Immature natural killer cell (primary cell): ENCODE results near the gene C3orf80. TPM values are rescaled to one million over a fixed set of nuclear protein-coding genes. Genes with fewer than 3 reads are reported as not detected.
"Not testable (repeated sequence)": the region's sequence is repeated elsewhere in the genome, so short reads cannot be mapped to it uniquely, and the experiment has no call there.

ENCODE experiments used
- DNase-seq, 3 donors: peaks; one replicate each; pipeline ENCODE4 v3.0.0; 2022; ENCODE audit warnings: mixed read lengths in 1 of 3
- H3K27ac Mint-ChIP-seq, 6 donors: one replicate each; pipeline ENCODE4 v1.8.0; 2020; ENCODE audit warnings: mixed read lengths in 6 of 6, mild to moderate bottlenecking in 5 of 6, inconsistent platforms in 4 of 6, moderate library complexity in 3 of 6
- H3K27me3 Mint-ChIP-seq, 3 donors: one replicate each; pipeline ENCODE4 v1.8.0; 2020 to 2021; ENCODE audit warnings: low read depth in 3 of 3, mild to moderate bottlenecking in 3 of 3, mixed read lengths in 3 of 3, moderate library complexity in 3 of 3, inconsistent platforms in 1 of 3
- H3K36me3 Mint-ChIP-seq, 3 donors: one replicate each; pipeline ENCODE4 v1.8.0; 2020; ENCODE audit warnings: mixed read lengths in 3 of 3, inconsistent platforms in 2 of 3, mild to moderate bottlenecking in 2 of 3
- H3K4me1 Mint-ChIP-seq, 2 donors: one replicate each; pipeline ENCODE4 v1.8.0; 2020; ENCODE audit warnings: inconsistent platforms in 2 of 2, mild to moderate bottlenecking in 2 of 2, mixed read lengths in 2 of 2, moderate library complexity in 1 of 2
- H3K4me3 Mint-ChIP-seq, 5 donors: one replicate each; pipeline ENCODE4 v1.8.0; 2020; ENCODE audit warnings: mild to moderate bottlenecking in 5 of 5, mixed read lengths in 5 of 5, inconsistent platforms in 3 of 5, moderate library complexity in 3 of 5
- H3K9me3 Mint-ChIP-seq, 6 donors: one replicate each; pipeline ENCODE4 v1.8.0; 2020; ENCODE audit warnings: mild to moderate bottlenecking in 6 of 6, mixed read lengths in 6 of 6, inconsistent platforms in 4 of 6, moderate library complexity in 3 of 6
- polyA plus RNA-seq, 3 donors: library from polyadenylated mRNA; unstranded; fragments of 300-500 nt; fragmentation: Illumina TruSeq; gene quantifications; one replicate each; pipeline ENCODE4 v1.2.3, GENCODE V29; 2021

Gene C3orf80
- polyA plus RNA-seq, 3 donors from 2014 or later, result not detected

GRCh38 chr3:160226026-160226907, 1.0 kb downstream of the C3orf80 start:
- Mint-ChIP-seq H3K9me3 (no peaks in the 10 kb centered on the region), H3K27me3 (peaks cover 16 to 33% (median 28%) of the 10 kb centered on the region in 3 donors), H3K4me1 (peaks cover 13 to 16% of the 10 kb centered on the region in 2 donors), H3K4me3 (peak overlapping the region; percentile 75 to 89 (median 81)), H3K27ac (peak overlapping the region in 1 of 6 donors; percentile 16), H3K36me3 (no peaks in the 10 kb centered on the region)
- DNase-seq, result peak in 1 of 3 donors; percentile 4

GRCh38 chr3:160227419-160227818, 2.2 kb downstream of the C3orf80 start:
- peaks cover 12 to 24% (median 21%) of the 10 kb centered on the region in 3 donors for H3K27me3 Mint-ChIP-seq
- H3K9me3 Mint-ChIP-seq, result no peaks in the 10 kb centered on the region
- no peaks in the 10 kb centered on the region for H3K36me3 Mint-ChIP-seq
- DNase-seq, result no peak
- no peak overlapping the region for H3K4me3 Mint-ChIP-seq
- no peak overlapping the region for H3K27ac Mint-ChIP-seq
- peaks cover 13 to 16% of the 10 kb centered on the region in 2 donors for H3K4me1 Mint-ChIP-seq

DNA sequence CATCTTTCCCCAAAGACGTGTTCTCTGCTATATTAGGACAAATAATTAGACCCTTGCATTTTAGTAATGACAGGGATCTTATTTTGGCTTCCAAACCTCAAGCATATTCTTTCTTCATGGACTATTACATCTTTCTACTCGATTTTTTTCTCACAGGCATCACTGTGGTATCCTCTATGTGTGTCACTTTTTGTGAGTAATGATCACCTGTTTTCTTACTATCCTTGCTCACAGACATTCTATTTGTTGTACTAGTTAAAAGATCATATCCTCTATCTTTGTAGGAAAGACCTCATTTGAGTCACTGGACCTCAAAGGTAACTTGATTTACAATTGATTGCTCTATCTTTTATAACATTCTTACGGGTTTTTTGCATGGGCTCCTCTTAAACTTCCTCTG, 6.8 kb downstream of the C3orf80 start:
- DNase-seq, result no peak
- Mint-ChIP-seq H3K36me3 (no peaks in the 10 kb centered on the region), H3K9me3 (no peaks in the 10 kb centered on the region), H3K27ac (no peak overlapping the region), H3K27me3 (peaks cover 2 to 5% (median 2%) of the 10 kb centered on the region in 3 donors), H3K4me3 (no peak overlapping the region), H3K4me1 (no peaks in the 10 kb centered on the region)

DNA sequence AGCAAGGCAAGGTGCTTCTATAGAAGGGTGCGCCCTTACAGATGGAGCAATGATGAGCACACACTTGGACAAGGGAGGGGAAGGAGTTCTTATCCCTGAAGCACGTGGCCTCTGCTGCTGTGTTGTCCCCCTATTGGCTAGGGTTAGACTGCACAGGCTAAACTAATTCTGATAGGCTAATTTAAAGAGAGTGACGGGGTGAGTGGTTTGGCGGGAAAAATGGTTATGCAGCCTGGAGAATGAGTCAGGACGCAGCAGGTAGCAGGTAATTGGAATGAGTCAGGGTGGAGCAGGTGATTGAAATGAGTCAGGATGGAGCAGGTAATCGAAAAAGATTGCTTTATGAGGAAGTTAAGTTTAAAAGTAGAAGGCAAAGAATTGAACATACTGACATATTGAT, 15.5 kb downstream of the C3orf80 start:
- not testable (repeated sequence) for DNase-seq, H3K9me3 Mint-ChIP-seq, H3K27ac Mint-ChIP-seq, H3K4me3 Mint-ChIP-seq, H3K4me1 Mint-ChIP-seq
- H3K27me3 Mint-ChIP-seq, result peaks cover 2 to 19% (median 7%) of the 10 kb centered on the region in 3 donors
- H3K36me3 Mint-ChIP-seq, result peaks cover 0 to 21% (median 0%) of the 10 kb centered on the region in 3 donors

GRCh38 chr3:160245261-160245800, 20.1 kb downstream of the C3orf80 start:
- no peaks in the 10 kb centered on the region for H3K4me1 Mint-ChIP-seq
- H3K27ac Mint-ChIP-seq, result no peak overlapping the region
- DNase-seq, result no peak
- H3K9me3 Mint-ChIP-seq, result peaks cover 0 to 8% (median 0%) of the 10 kb centered on the region in 6 donors
- H3K36me3 Mint-ChIP-seq, result peaks cover 0 to 14% (median 0%) of the 10 kb centered on the region in 3 donors
- H3K27me3 Mint-ChIP-seq, result peaks cover 2 to 17% (median 4%) of the 10 kb centered on the region in 3 donors
- H3K4me3 Mint-ChIP-seq, result no peak overlapping the region

DNA sequence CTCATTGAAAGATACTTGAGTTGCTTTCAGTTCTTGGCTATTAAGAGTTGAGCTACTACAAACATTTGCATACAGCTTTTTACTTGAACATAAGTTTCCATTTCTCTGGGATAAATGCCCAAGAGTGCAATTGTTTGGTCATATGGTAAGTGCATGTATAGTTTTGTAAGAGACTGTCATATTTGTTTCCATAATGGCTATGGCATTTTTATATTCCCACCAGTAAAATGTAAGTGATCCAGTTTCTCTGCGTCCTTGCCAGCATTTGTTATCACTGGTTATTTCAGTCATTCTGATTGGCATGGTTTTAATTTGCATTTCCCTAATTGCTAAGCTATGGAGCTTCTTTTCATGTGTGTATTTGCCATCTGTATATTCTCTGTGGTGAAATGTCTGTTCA, 22.5 kb downstream of the C3orf80 start:
- H3K4me3 Mint-ChIP-seq, result no peak overlapping the region
- peaks cover 3 to 7% (median 3%) of the 10 kb centered on the region in 3 donors for H3K27me3 Mint-ChIP-seq

DNA sequence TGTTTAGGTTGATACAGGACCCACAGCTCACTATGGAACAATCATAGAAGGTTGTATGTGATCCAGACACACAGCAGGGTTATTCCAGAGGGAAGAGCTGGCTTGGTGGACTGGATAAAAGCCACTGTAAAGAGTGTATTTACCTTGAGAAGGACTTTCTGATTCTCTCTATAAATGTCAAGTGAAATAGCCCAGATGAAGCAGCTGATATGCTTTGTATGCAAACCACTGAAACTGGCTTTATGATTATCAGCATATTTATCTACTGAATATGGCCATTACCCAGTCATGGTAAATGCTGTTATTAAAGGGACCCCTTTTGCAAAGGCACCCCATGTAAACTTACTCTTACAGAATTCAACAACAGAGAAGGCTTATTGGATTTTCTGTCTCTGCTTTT, 28.1 kb downstream of the C3orf80 start:
- H3K27ac Mint-ChIP-seq, result no peak overlapping the region
- no peaks in the 10 kb centered on the region for H3K4me1 Mint-ChIP-seq
- DNase-seq, result no peak
- peaks cover 0 to 3% (median 3%) of the 10 kb centered on the region in 3 donors for H3K27me3 Mint-ChIP-seq
- no peaks in the 10 kb centered on the region for H3K9me3 Mint-ChIP-seq
- no peak overlapping the region for H3K4me3 Mint-ChIP-seq
- H3K36me3 Mint-ChIP-seq, result peaks cover 0 to 14% (median 8%) of the 10 kb centered on the region in 3 donors

More for the DNA sequence above, 22.5 kb downstream of the C3orf80 start:
- peaks cover 0 to 6% (median 0%) of the 10 kb centered on the region in 6 donors for H3K9me3 Mint-ChIP-seq
- no peaks in the 10 kb centered on the region for H3K4me1 Mint-ChIP-seq
- DNase-seq, result no peak
- peaks cover 0 to 11% (median 0%) of the 10 kb centered on the region in 3 donors for H3K36me3 Mint-ChIP-seq
- no peak overlapping the region for H3K27ac Mint-ChIP-seq

- peaks cover 5 to 8% of the 10 kb centered on the region in 2 donors for H3K4me1 Mint-ChIP-seq
- no peak overlapping the region for H3K27ac Mint-ChIP-seq
- H3K27me3 Mint-ChIP-seq, result peaks cover 0 to 2% (median 0%) of the 10 kb centered on the region in 3 donors
- H3K4me3 Mint-ChIP-seq, result no peak overlapping the region
- no peaks in the 10 kb centered on the region for H3K9me3 Mint-ChIP-seq
- DNase-seq, result no peak
- peaks cover 1 to 14% (median 12%) of the 10 kb centered on the region in 3 donors for H3K36me3 Mint-ChIP-seq
Measured at GRCh38 chr3:160257606-160258005, 32.4 kb downstream of the C3orf80 start.

DNA sequence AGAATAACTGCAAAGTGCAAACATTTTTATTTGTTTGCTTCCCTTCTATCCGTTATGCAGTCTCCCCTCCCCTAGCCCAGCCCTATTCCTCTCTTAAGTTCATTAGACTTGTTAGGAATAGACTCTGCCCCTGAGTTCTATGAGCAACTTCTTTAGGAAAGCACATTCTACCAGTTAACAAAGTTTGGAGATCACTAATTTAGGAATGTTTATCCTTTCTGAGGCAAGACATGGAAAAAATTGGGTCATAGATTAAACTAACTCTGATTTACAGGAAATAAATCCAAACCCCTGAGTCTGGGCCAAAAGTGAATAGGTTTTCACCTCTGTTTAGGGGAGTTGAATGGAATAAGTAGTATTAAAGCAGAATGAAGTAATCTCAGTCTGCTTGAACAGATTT, 34.4 kb downstream of the C3orf80 start:
- Mint-ChIP-seq H3K27me3 (peaks cover 0 to 2% (median 0%) of the 10 kb centered on the region in 3 donors), H3K4me3 (no peak overlapping the region), H3K9me3 (no peaks in the 10 kb centered on the region), H3K4me1 (peaks cover 5 to 8% of the 10 kb centered on the region in 2 donors), H3K36me3 (peaks cover 3 to 14% (median 12%) of the 10 kb centered on the region in 3 donors), H3K27ac (peak overlapping the region in 1 of 6 donors; percentile 2)
- DNase-seq, result no peak

DNA sequence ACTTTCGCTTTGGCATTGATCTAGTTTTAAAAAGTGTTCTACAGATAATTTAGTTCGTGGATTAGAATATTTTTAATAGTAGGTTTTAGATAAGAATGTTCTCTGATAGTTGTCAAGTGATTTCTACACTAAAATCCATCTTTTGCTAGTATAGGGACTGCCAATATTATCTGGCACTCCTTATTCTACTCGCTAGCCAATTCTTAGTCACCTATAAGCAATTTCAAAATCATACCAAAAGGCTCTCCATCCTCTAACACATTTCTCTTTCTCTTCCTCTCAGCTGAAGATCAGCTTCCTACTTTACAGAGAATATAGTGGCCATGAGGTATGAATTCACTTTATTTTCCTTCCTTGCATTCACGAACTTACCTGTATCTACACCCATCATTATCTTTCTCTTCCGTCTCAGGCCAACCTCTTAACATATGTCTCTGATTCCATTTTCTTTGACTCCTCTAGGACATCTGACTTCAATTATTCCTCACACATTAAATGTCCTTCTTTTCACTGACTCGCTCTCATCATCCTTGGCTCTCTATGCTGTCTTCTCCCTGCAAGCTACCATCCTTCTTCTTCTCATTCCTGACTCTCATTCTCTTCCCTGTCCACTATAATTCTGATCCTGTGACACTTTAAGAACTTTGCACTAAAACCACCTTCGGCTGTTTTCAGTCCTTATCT, 35.5 kb downstream of the C3orf80 start:
- Mint-ChIP-seq H3K36me3 (peaks cover 7 to 16% (median 10%) of the 10 kb centered on the region in 3 donors), H3K9me3 (no peaks in the 10 kb centered on the region), H3K4me3 (peak overlapping the region; percentile 2 to 45 (median 23)), H3K27ac (peak overlapping the region; percentile 2 to 47 (median 10)), H3K27me3 (peaks cover 0 to 2% (median 2%) of the 10 kb centered on the region in 3 donors), H3K4me1 (peaks cover 5 to 8% of the 10 kb centered on the region in 2 donors)
- DNase-seq, result no peak

- Mint-ChIP-seq H3K27ac (no peak overlapping the region), H3K4me3 (no peak overlapping the region), H3K9me3 (no peaks in the 10 kb centered on the region), H3K36me3 (peaks cover 7 to 13% (median 8%) of the 10 kb centered on the region in 3 donors), H3K4me1 (peaks cover 5 to 8% of the 10 kb centered on the region in 2 donors), H3K27me3 (peaks cover 0 to 4% (median 2%) of the 10 kb centered on the region in 3 donors)
- DNase-seq, result no peak
Measured at GRCh38 chr3:160265088-160265487, 39.9 kb downstream of the C3orf80 start.
